ENCODE data around the gene BMP4. TPM values are rescaled to one million over a fixed set of nuclear protein-coding genes. Genes with fewer than 3 reads are reported as not detected.

Gene BMP4
- total and polyA plus RNA-seq, 2 of the 13 experiments (the other 11 are each of a cell fraction or from before 2014, with no cell fraction given): 56.4 to 169 TPM

DNA sequence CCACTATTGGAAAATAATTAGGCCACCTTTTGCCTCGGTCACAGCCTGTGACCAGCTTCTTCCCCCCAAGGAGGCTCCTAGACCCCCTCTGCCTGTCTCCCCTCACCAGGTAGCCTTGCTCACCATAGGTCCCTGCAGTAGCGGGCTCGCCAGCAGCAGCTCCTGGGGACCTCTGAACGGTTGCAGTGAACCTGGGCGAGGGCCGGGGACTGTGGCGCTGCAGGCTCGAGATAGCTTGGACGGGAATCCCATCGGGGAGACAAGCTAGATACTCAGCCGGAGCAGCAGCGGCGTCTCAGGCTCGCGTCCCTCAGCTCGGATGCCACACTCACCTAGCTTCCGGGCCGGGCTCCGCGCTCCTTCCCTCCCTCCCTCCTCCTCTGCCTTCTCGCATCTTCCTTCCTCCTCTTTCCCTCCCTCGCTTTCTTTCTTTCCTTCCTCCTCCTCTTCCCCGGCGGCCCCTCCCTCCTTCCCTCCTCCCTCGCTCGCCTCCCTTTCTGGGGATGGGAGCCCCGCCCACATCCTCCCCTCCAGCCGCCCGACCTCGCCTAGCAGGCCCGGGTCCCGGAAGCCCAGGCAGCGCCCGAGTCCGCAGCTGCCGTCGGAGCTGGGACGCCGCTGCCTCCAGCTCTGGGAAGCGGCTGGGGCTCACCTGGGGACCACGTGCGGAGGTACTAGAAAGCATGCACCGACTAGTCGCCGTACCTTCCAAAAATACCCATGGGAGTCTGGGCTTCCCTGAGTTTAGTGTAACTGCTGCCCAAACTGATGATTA, at the start of gene BMP4 (continued):
- TF ChIP-seq, protein P1, sequence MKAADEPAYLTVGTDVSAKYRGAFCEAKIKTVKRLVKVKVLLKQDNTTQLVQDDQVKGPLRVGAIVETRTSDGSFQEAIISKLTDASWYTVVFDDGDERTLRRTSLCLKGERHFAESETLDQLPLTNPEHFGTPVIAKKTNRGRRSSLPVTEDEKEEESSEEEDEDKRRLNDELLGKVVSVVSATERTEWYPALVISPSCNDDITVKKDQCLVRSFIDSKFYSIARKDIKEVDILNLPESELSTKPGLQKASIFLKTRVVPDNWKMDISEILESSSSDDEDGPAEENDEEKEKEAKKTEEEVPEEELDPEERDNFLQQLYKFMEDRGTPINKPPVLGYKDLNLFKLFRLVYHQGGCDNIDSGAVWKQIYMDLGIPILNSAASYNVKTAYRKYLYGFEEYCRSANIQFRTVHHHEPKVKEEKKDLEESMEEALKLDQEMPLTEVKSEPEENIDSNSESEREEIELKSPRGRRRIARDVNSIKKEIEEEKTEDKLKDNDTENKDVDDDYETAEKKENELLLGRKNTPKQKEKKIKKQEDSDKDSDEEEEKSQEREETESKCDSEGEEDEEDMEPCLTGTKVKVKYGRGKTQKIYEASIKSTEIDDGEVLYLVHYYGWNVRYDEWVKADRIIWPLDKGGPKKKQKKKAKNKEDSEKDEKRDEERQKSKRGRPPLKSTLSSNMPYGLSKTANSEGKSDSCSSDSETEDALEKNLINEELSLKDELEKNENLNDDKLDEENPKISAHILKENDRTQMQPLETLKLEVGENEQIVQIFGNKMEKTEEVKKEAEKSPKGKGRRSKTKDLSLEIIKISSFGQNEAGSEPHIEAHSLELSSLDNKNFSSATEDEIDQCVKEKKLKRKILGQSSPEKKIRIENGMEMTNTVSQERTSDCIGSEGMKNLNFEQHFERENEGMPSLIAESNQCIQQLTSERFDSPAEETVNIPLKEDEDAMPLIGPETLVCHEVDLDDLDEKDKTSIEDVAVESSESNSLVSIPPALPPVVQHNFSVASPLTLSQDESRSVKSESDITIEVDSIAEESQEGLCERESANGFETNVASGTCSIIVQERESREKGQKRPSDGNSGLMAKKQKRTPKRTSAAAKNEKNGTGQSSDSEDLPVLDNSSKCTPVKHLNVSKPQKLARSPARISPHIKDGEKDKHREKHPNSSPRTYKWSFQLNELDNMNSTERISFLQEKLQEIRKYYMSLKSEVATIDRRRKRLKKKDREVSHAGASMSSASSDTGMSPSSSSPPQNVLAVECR (CRISPR knock-in tag; IDR thresholded peaks at IDR 0.05; ENCODE audit: borderline replicate concordance): peak; percentile 71; the same call in 1 of the 2 replicates
- TF ChIP-seq TFE3 (CRISPR knock-in tag; IDR thresholded peaks at IDR 0.05) (peak; percentile 82; the same call in 1 of the 2 replicates), HOMEZ (CRISPR knock-in tag; IDR thresholded peaks at IDR 0.05; ENCODE audit: low read depth) (peak; percentile 58; the same call in 1 of the 2 replicates), NR2F2 (IDR thresholded peaks at IDR 0.05; ENCODE audit: borderline replicate concordance, low read depth) (no peak; the same call in 1 of the 2 replicates), ARID2 (CRISPR knock-in tag; IDR thresholded peaks at IDR 0.05; ENCODE audit: borderline replicate concordance) (peak; percentile 87), SIN3B (IDR thresholded peaks at IDR 0.05; ENCODE audit: low read length) (no peak), LBX2 (CRISPR knock-in tag; IDR thresholded peaks at IDR 0.05; ENCODE audit: borderline replicate concordance) (no peak; the same call in 1 of the 2 replicates), DMAP1 (CRISPR knock-in tag; IDR thresholded peaks at IDR 0.05) (no peak), ZNF12 (CRISPR knock-in tag; IDR thresholded peaks at IDR 0.05) (no peak), KAT2B (IDR thresholded peaks at IDR 0.05; ENCODE audit: borderline replicate concordance, low read depth, low read length) (no peak)
- TF ChIP-seq, protein P2, sequence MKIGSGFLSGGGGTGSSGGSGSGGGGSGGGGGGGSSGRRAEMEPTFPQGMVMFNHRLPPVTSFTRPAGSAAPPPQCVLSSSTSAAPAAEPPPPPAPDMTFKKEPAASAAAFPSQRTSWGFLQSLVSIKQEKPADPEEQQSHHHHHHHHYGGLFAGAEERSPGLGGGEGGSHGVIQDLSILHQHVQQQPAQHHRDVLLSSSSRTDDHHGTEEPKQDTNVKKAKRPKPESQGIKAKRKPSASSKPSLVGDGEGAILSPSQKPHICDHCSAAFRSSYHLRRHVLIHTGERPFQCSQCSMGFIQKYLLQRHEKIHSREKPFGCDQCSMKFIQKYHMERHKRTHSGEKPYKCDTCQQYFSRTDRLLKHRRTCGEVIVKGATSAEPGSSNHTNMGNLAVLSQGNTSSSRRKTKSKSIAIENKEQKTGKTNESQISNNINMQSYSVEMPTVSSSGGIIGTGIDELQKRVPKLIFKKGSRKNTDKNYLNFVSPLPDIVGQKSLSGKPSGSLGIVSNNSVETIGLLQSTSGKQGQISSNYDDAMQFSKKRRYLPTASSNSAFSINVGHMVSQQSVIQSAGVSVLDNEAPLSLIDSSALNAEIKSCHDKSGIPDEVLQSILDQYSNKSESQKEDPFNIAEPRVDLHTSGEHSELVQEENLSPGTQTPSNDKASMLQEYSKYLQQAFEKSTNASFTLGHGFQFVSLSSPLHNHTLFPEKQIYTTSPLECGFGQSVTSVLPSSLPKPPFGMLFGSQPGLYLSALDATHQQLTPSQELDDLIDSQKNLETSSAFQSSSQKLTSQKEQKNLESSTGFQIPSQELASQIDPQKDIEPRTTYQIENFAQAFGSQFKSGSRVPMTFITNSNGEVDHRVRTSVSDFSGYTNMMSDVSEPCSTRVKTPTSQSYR (CRISPR knock-in tag; IDR thresholded peaks at IDR 0.05; ENCODE audit: borderline replicate concordance): peak; percentile 18; the same call in 1 of the 2 replicates
- TF ChIP-seq, protein P3, sequence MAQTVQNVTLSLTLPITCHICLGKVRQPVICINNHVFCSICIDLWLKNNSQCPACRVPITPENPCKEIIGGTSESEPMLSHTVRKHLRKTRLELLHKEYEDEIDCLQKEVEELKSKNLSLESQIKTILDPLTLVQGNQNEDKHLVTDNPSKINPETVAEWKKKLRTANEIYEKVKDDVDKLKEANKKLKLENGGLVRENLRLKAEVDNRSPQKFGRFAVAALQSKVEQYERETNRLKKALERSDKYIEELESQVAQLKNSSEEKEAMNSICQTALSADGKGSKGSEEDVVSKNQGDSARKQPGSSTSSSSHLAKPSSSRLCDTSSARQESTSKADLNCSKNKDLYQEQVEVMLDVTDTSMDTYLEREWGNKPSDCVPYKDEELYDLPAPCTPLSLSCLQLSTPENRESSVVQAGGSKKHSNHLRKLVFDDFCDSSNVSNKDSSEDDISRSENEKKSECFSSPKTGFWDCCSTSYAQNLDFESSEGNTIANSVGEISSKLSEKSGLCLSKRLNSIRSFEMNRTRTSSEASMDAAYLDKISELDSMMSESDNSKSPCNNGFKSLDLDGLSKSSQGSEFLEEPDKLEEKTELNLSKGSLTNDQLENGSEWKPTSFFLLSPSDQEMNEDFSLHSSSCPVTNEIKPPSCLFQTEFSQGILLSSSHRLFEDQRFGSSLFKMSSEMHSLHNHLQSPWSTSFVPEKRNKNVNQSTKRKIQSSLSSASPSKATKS (CRISPR knock-in tag; IDR thresholded peaks at IDR 0.05): no peak; the same call in 1 of the 2 replicates
- TF ChIP-seq, protein P4, sequence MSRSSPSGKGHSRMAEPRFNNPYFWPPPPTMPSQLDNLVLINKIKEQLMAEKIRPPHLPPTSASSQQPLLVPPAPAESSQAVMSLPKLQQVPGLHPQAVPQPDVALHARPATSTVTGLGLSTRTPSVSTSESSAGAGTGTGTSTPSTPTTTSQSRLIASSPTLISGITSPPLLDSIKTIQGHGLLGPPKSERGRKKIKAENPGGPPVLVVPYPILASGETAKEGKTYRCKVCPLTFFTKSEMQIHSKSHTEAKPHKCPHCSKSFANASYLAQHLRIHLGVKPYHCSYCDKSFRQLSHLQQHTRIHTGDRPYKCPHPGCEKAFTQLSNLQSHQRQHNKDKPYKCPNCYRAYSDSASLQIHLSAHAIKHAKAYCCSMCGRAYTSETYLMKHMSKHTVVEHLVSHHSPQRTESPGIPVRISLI (CRISPR knock-in tag; IDR thresholded peaks at IDR 0.05; ENCODE audit: borderline replicate concordance): no peak

Measured in HepG2 (cell line).